ENCODE measurements around the gene RPTOR.
A peak's percentile ranks its signal among the peaks of the same experiment; 100 is the strongest.

The RPTOR gene

GRCh38 chr17:80855196-80855947, 310.7 kb downstream of the RPTOR start:
- Mint-ChIP-seq H3K36me3 (ENCODE audit: low read depth) (peaks cover 67% of the 10 kb centered on the region), H3K27me3 (no peaks in the 10 kb centered on the region)
- intact Hi-C loops (cut with micrococcal nuclease) = no loop called here

GRCh38 chr17:80855948-80856862, 311.6 kb downstream of the RPTOR start:
- peak overlapping the region; percentile 74 for H3K27ac Mint-ChIP-seq
- H3K4me3 Mint-ChIP-seq = no peak overlapping the region
- H3K27me3 Mint-ChIP-seq = no peaks in the 10 kb centered on the region
- intact Hi-C loops (cut with micrococcal nuclease) = no loop called here
- H3K36me3 Mint-ChIP-seq (ENCODE audit: low read depth) = peaks cover 72% of the 10 kb centered on the region
- H3K4me1 Mint-ChIP-seq (ENCODE audit: low read depth) = peaks cover 57% of the 10 kb centered on the region
- H3K9me3 Mint-ChIP-seq = no peaks in the 10 kb centered on the region

More at GRCh38 chr17:80855196-80855947, 310.7 kb downstream of the RPTOR start:
- Mint-ChIP-seq H3K27ac (peak overlapping the region; percentile 74), H3K4me1 (ENCODE audit: low read depth) (peaks cover 49% of the 10 kb centered on the region), H3K9me3 (no peaks in the 10 kb centered on the region), H3K4me3 (no peak overlapping the region)

- H3K4me3 Mint-ChIP-seq = no peak overlapping the region
- H3K9me3 Mint-ChIP-seq = no peaks in the 10 kb centered on the region
- intact Hi-C loops (cut with micrococcal nuclease) = no loop called here
- H3K36me3 Mint-ChIP-seq (ENCODE audit: low read depth) = peaks cover 71% of the 10 kb centered on the region
- peak overlapping the region; percentile 74 for H3K27ac Mint-ChIP-seq
- H3K4me1 Mint-ChIP-seq (ENCODE audit: low read depth) = peaks cover 65% of the 10 kb centered on the region
- no peaks in the 10 kb centered on the region for H3K27me3 Mint-ChIP-seq
Measured at GRCh38 chr17:80856863-80857755, 312.5 kb downstream of the RPTOR start.

GRCh38 chr17:80857756-80858171, 313.1 kb downstream of the RPTOR start:
- peaks cover 71% of the 10 kb centered on the region for H3K36me3 Mint-ChIP-seq (ENCODE audit: low read depth)
- no peaks in the 10 kb centered on the region for H3K27me3 Mint-ChIP-seq
- intact Hi-C loops (cut with micrococcal nuclease) = no loop called here
- no peak overlapping the region for H3K4me3 Mint-ChIP-seq
- H3K4me1 Mint-ChIP-seq (ENCODE audit: low read depth) = peaks cover 64% of the 10 kb centered on the region
- H3K9me3 Mint-ChIP-seq = no peaks in the 10 kb centered on the region
- H3K27ac Mint-ChIP-seq = peak overlapping the region; percentile 65

GRCh38 chr17:80858301-80859001, 313.8 kb downstream of the RPTOR start:
- Mint-ChIP-seq H3K9me3 (no peaks in the 10 kb centered on the region), H3K36me3 (ENCODE audit: low read depth) (peaks cover 71% of the 10 kb centered on the region), H3K27ac (peak overlapping the region; percentile 65), H3K27me3 (no peaks in the 10 kb centered on the region), H3K4me3 (no peak overlapping the region), H3K4me1 (ENCODE audit: low read depth) (peaks cover 57% of the 10 kb centered on the region)
- intact Hi-C loops (cut with micrococcal nuclease) = no loop called here

GRCh38 chr17:80859002-80859941, 314.6 kb downstream of the RPTOR start:
- intact Hi-C loops (cut with micrococcal nuclease) = no loop called here
- peak overlapping the region; percentile 63 for H3K27ac Mint-ChIP-seq
- H3K4me1 Mint-ChIP-seq (ENCODE audit: low read depth) = peaks cover 55% of the 10 kb centered on the region
- no peaks in the 10 kb centered on the region for H3K9me3 Mint-ChIP-seq
- H3K36me3 Mint-ChIP-seq (ENCODE audit: low read depth) = peaks cover 78% of the 10 kb centered on the region
- H3K27me3 Mint-ChIP-seq = no peaks in the 10 kb centered on the region
- H3K4me3 Mint-ChIP-seq = no peak overlapping the region

GRCh38 chr17:80860101-80860671, 315.5 kb downstream of the RPTOR start:
- intact Hi-C loops (cut with micrococcal nuclease) = no loop called here
- Mint-ChIP-seq H3K4me3 (no peak overlapping the region), H3K4me1 (ENCODE audit: low read depth) (peaks cover 55% of the 10 kb centered on the region), H3K27me3 (no peaks in the 10 kb centered on the region), H3K27ac (peak overlapping the region; percentile 63), H3K9me3 (no peaks in the 10 kb centered on the region), H3K36me3 (ENCODE audit: low read depth) (peaks cover 87% of the 10 kb centered on the region)

GRCh38 chr17:80860703-80861417, 316.2 kb downstream of the RPTOR start:
- H3K27me3 Mint-ChIP-seq = no peaks in the 10 kb centered on the region
- intact Hi-C loops (cut with micrococcal nuclease) = no loop called here
- H3K36me3 Mint-ChIP-seq (ENCODE audit: low read depth) = peaks cover 81% of the 10 kb centered on the region
- H3K4me1 Mint-ChIP-seq (ENCODE audit: low read depth) = peaks cover 51% of the 10 kb centered on the region
- peak overlapping the region; percentile 63 for H3K27ac Mint-ChIP-seq
- H3K4me3 Mint-ChIP-seq = no peak overlapping the region
- no peaks in the 10 kb centered on the region for H3K9me3 Mint-ChIP-seq

GRCh38 chr17:80861418-80861815, 316.8 kb downstream of the RPTOR start:
- intact Hi-C loops (cut with micrococcal nuclease) = no loop called here
- Mint-ChIP-seq H3K36me3 (ENCODE audit: low read depth) (peaks cover 75% of the 10 kb centered on the region), H3K4me3 (no peak overlapping the region), H3K27me3 (no peaks in the 10 kb centered on the region), H3K9me3 (no peaks in the 10 kb centered on the region), H3K27ac (peak overlapping the region; percentile 63), H3K4me1 (ENCODE audit: low read depth) (peaks cover 45% of the 10 kb centered on the region)

GRCh38 chr17:80861892-80862291, 317.3 kb downstream of the RPTOR start:
- Mint-ChIP-seq H3K27ac (no peak overlapping the region), H3K4me1 (ENCODE audit: low read depth) (peaks cover 40% of the 10 kb centered on the region), H3K4me3 (no peak overlapping the region), H3K36me3 (ENCODE audit: low read depth) (peaks cover 73% of the 10 kb centered on the region), H3K9me3 (no peaks in the 10 kb centered on the region), H3K27me3 (no peaks in the 10 kb centered on the region)
- intact Hi-C loops (cut with micrococcal nuclease) = no loop called here

- no peaks in the 10 kb centered on the region for H3K27me3 Mint-ChIP-seq
- H3K27ac Mint-ChIP-seq = peak overlapping the region; percentile 43
- H3K9me3 Mint-ChIP-seq = no peaks in the 10 kb centered on the region
- H3K4me1 Mint-ChIP-seq (ENCODE audit: low read depth) = peaks cover 35% of the 10 kb centered on the region
- H3K36me3 Mint-ChIP-seq (ENCODE audit: low read depth) = peaks cover 67% of the 10 kb centered on the region
- intact Hi-C loops (cut with micrococcal nuclease) = no loop called here
- H3K4me3 Mint-ChIP-seq = no peak overlapping the region
Measured at GRCh38 chr17:80862481-80862961, 317.9 kb downstream of the RPTOR start.
